NCI-H748 treated with DMSO at 0.1 percent for 48 hours (cell line): ENCODE data around the gene DDX49.
"Not testable (repeated sequence)": the region's sequence is repeated elsewhere in the genome, so short reads cannot be mapped to it uniquely, and the experiment has no call there.

Experiments
- DNase-seq: peaks from one replicate; lab custom pipeline; 2025; lab: John Stamatoyannopoulos, UW

DDX49 gene

DNA sequence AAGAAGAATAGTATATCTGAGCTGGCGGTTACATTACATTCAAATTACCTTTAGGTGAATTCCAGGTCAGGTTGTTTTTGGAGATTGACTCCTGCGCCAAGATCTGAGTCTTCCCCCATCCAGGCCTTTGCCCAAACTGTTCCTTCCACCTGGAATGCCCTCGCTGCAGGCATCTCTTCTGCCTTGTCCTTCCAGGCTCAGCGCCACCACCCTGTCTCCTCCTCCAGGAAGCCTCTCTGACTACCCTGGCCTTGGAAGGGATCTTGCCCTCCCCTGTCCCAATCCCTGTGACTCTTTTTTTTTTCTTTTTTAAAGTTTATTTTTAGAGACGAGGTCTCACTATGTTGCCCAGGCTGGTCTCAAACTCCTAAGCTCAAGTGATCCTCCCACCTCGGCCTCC lies 23.2 kb downstream of the DDX49 start:
- DNase-seq = no peak

DNA sequence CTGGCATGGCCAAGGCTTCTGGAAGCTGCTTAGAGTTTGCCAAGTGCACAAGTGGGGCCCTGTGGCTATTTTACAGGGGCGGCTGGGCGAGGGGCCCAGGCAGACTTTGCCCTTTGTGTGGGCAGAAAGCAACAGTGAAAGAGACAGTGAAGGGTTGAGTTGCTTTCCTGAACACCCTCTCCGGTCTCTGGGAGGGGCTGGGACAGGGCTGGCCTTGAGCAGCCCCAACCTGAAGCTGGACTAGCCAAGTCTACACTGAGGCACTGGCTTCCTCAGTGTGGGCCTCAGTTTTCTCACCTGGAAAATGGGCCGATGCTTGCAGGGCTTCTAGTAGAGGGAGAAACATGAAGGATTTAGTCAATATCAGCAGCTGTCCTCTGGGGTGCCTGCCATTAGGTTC lies 23.9 kb downstream of the DDX49 start:
- DNase-seq = no peak

DNA sequence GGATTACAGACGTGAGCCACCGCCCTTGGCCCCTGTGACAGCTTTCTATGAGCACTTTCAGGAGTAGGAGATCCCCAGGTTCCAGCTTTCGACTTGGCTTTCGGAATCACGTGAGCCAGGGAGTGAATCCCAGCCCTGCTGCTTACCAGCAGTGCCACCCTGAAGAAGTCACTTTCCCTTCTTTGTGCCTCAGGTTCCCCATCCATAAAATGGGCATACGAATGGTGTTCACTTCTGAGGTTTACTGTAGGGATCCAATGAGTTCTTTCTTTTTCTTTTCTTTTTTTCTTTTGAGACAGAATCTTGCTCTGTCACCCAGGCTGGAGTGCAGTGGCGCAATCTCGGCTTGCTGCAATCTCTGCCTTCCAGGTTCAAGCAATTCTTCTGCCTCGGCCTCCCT lies 25.8 kb downstream of the DDX49 start:
- DNase-seq = no peak

DNA sequence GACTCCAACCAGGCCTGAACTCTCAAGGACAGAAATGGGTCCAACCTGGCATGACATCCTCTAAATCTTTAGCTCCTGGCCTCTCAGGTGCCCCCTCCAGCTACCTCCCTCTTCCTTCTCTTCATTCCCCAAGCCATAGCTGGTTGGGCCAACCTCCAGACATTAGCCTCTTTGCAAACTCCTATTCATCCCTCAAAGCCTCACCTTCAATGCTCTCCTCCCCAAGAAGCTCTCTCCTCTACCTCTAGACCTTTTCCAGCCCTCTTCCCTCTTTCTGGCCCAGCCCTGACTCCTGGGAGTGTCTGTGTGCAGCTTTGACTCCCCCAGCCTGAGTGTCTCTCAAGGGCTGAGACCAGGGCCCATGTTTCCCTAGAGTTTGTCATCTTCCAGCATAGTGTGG lies 26.8 kb downstream of the DDX49 start:
- DNase-seq = no peak

DNA sequence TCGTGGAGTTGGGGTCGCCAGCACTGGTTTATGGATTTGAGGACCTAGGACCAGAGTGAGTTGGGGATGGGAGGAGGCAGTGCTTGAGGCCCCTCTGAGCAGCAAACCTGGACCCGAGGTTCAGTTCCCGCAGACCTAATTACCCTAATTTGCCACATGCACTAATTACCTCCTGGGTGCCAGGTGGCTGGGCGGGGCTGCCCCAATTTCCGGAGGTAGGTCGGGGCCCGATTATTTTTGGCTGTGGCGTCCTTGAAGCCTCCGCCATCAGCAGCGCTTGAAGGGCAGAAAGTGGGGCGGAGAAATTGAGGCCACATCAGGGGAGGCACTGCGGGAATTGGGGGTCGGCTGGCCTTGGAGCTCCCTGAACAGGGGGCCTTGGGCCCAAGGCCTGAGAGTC lies 27.4 kb downstream of the DDX49 start:
- DNase-seq = no peak

DNA sequence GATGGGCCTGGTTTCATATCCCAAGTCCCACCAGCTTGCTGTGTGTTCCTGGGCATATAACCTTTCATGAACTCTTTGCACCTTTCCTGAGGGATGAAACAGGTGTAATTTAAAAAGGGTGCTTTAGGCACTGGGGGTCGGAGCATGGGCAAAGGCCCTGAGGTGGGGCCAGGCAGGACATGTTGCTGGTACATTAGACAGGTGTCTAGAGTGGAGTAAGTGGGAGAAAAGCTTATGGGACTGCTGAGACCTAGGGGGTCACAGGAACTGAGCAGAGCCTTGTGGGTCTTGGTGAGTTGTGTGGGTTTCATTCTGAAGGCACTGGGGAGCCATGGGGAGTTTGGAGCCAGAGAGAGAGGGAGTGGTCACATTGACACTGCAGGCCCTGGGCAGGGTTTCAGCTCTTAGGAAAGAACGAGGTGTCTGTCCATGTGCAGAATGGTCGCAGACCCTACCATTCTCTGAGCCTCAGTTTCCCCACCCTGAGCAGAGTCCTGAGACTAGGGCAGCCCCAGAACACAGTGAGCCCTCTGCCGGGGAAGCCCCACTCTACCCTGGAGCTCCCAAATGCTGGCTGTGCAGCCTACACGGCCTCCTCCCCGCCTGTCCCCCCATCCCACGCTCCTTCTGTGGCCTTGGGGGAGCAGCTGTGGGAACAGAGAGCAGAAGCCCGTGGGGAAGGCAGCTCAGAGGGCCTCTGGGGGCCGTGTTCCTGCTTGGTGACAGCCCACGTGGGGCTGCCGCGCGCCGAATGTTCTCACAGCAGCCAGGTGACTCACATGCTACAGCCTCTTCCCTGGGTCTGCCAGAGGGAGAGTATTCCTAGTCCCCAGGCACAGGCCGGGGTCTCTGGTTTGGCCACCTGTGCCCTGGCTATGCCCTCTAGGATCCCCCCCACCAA lies 28.8 kb downstream of the DDX49 start:
- no peak for DNase-seq

DNA sequence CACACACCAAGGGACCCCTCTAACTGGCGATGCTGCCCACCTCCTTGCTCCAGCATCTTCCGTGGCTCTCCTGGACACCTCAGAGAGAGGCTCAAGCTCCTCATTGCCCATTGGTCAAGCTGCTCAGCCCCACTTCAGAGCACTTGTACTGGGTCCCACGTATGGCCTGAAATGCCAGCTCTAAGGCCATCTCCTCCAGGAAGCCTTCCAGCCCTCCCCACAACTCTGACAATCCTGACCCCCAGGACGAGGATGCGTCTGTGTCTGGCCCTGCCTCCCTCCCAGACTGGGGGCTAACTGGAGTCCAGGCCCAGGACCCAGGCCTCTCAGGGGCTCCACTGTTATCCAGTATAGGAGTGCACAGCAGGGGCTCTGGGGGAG lies 29.5 kb downstream of the DDX49 start:
- no peak for DNase-seq

DNA sequence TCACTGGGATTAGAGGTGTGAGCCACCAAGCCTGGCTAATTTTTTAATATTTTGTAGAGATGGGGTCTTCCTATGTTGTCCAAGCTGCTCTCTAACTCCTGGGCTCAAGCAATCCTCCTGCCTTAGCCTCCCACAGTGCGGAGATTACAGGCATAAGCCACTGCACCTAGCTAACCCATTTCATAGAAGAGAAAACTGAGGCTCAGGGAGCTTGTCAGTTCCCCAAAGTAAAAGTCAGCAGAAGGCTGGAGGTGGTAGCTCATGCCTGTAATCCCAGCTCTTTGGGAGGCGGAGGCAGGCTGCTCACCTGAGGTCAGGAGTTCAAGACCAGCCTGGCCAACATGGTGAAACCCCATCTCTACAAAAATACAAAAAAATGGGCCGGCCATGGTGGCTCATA lies 30.3 kb downstream of the DDX49 start:
- DNase-seq = no peak

DNA sequence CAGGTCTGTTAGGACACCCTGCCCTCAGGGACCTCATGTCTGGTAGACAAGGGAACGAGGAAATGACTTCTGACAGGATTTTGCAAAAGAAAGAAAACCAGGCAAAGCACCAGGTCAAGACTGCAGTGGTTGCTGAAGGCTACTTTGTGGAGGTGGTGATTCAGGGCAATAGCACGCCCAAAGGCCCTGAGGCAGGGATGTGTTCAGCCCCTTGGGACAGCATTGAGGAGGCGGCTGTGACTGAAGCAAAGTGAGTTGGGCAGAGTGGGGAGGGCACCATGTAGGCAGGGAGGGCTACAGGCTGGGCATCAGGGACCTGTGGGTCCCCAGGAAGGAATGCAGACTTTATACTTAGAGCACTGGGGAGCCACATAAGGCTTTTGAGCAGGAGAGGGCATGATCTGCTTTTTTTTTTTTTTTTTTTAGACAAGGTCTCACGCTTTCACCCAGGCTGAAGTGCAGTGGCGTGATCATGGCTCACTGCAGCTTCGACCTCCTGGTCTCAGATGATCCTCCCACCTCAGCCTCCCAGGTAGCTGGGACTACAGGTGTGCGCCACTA lies 32.3 kb downstream of the DDX49 start:
- no peak for DNase-seq

DNA sequence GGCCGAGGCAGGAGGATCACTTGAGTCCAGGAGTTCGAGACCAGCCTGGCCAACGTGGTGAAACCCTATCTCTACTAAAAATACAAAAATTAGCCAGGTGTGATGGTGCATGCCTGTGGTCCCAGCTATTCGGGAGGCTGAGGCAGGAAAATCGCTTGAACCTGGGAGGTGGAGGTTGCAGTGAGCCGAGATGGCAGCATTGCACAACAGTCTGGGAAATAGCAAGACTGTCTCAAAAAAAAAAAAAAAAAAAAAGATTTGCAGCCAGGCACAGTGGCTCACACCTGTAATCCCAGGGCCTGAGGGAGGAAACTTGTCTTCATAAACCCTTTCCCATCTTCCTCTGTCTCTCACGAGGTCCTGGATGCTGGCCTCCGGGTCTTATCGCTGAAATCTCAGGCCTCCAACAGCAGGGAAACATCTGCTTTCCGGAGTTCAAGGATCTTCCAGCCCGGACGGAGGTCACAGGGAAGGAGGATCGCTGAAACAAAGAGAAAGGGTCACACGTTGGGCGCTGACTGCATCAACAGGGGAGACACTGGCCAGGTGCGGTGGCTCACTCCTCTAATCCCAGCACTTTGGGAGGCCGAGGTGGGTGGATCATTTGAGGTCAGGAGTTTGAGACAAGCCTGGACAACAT lies 33.0 kb downstream of the DDX49 start:
- DNase-seq = not testable (repeated sequence)

DNA sequence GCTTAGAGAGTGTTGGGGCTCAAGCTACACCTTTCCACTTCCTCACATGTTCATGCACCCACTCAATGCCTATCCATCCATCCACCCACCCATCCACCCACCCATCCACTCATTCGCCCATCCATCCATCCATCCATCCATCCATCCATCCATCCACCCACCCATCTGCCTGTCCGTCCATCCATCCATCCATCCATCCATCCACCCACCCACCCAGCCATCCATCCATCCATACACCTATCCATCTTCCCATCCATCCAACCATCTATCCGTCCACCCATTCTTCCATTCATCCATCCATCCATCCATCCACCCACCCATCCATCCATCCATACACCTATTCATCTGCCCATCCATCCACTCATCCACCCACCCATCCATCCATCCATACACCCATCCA lies 34.6 kb downstream of the DDX49 start:
- no peak for DNase-seq

DNA sequence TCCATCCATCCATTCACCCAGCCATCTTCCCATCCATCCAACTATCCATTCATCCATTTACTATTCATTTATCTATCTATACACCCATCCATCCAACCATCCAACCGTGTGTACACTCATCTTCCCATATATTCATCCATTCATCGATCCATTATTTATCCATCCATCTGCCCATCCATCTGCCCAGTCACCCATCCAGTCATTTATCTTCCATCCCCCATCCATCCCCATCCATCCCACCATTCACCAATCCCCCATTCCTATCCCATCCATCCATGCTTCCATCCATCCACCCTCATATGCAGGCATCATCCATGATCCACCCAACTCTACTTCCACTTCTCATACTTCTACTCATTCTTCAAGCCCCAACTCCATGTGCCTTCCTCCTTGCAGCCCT lies 35.5 kb downstream of the DDX49 start:
- no peak for DNase-seq

DNA sequence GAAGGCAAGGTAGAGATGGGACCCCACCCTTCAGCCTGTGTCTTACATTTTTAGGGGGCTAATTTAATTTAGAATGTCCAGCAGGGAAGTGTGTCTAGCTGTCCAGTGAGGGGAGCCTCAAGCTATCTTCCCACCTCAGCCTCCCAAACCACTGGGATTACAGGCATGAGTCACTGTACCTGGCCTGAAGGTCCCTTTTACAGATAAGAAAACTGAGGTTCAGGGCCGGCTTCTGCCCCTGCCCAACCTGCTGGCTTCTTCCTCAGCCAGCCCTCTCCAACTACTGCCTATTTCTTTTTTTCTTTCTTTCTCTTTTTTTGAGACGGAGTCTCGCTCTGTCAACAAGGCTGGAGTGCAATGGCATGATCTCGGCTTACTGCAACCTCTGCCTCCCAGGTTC lies 40.9 kb downstream of the DDX49 start:
- DNase-seq = no peak

DNA sequence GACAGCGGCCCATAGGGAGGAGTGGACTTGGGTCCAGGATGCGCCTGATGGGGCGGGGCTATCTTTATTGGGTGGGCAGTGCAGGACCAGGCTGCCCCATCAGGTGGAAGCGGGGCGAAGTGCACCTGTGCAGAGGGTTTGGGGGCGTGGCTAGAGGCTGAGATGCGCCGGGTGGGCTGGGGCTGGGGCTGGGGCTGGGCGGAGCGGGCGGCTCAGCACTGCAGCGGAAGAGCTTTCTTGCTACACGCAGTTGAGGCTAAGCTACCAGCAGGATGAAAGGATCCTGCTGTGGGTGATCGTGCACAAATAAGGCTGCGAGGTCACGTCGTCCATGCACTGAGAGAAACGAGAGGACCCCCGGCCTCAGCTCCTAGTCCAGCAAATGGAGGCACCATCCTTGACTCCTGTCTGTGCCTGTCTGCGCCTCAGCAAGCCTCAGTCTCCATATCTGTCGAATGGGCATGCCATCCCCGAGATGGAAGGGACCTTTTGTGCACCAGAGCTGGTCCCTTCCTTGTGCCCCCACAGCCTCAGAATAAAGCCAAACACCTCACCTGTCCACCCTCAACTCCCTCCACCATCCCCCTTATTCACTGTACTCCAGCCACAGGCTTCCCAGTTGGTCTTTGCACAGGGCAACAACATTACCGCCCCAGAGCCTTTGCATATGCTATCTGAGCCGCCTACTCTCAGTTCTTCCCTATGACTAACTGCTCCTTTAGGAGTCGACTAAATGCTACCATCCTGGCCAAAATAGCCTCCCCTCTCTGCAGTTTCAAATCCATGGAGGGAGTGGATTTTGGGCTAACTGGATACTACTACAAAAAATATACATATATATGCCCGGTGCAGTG lies 42.5 kb downstream of the DDX49 start:
- DNase-seq = peak; percentile 9

DNA sequence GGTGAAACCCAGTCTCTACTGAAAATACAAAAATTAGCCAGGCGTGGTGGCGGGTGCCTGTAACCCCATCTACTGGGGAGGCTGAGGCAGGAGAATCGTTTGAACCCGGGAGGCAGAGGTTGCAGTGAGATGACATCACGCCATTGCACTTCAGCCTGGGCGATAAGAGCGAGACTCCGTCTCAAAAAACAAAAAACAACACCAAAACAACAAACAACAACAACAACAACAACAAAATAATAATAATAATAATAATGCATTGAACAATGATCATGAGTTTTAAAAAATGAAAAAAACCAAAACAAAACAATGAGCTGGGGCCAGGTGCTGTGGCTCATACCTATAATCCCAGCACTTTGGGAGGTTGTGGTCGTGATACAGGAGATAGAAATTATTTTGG lies 44.6 kb downstream of the DDX49 start:
- no peak for DNase-seq

DNA sequence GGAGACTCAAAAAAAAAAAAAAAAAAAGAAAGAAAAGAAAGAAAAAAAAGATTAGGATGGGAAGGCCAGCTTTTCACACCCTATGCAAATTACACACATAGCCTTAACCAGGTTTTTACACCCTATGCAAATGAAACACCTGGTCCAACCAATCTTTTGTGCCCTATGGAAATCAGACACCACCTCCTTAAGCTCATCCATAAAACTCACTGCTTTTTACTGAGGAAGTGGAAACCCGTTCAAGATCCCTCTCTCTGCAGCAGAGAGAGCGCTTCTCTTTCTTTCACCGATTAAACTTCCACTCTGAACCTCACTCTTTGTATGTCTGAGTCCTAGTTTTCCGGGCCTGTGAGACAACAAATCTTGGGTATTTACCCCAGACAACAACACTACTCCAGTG lies 46.8 kb downstream of the DDX49 start:
- DNase-seq = no peak

DNA sequence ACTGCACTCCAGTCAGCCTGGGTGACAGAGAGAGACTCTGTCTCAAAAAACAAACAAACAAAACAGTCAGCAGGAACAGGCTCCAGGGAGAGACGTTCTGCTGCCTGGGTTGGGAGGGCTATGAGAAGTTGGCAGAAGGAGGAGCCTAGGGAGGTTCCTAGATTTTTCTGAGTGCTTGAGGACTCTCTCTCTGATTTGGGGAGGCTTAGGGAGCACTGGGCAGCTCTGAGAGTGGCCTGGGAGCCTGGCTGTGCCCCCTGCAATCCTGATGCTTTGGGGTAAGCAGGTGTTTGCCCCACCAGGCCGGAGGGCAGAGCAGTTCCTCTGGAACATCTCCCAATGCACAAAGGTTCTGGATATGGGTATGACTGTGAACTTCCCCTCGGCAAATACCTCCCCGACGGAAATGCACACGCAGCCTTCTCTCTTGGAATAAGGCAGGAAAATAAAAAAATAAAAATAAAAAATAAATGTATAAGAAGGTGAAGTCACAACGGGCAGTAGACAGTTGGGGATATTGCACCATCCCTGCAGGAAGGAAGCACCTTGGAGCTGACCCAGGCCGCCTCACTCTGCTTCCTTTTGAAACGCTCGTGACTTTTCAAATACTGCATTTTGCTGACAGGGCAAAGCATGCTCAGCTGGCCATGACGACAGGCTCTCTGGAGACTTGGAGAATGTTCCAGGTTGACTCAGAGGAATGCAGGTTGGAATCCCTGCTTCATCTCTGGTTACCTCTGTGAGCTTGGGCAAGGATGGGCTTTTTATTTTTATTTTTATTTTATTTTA lies 48.0 kb downstream of the DDX49 start:
- DNase-seq = no peak

DNA sequence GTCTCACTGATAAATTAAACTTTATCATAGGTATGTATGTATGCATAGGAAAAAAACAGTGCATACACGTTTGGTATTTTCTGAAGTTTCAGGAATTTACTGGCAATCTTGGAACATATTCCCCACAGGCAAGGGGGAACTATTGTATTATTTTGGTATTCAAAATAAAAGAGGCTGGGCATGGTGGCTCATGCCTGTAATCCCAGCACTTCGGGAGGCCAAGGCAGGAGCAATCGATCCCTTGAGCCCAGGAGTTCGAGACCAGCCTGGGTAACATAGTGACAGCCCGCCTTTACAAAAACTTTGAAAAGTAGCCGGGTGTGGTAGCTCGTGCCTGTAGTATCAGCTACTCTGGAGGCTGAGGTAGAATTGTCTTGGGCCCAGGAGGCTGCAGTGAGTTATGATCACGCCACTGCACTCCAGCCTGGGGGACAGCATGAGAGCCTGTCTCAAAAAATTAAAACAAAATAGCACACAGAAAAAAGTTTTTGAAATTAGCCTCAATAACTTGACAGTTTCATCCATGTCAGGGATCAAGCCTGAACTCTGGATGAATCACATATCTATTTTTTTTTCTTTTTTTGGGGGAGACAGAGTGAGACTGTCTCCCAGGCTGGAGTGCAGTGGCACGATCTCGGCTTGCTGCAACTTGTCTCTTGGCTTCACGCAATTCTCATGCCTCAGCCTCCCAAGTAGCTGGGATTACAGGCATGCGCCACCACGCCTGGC lies 50.6 kb downstream of the DDX49 start:
- no peak for DNase-seq

DNA sequence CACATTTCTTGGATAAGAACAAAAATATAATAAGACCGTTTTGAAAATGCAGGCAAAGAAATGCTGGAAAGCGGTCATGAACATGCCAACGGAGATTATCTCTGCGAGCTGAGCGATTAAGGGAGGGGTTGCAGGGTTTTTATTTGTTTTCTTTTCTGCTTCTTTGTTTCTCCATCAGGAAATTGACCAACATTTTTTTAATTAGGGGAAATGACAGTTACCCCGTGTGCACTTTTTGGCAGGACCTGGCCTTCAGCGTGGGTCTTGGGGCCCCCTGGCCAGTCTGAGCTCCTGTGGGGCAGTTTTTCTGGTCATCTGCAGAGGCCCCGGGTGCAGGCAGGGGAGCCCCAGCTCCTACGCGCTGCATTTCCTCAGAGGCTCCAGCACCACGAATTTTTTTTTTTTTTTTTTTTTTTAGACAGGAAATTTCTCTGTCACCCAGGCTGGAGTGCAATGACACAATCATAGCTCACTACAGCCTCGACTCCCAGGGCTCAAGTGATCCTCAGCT lies 52.8 kb downstream of the DDX49 start:
- DNase-seq = no peak

DNA sequence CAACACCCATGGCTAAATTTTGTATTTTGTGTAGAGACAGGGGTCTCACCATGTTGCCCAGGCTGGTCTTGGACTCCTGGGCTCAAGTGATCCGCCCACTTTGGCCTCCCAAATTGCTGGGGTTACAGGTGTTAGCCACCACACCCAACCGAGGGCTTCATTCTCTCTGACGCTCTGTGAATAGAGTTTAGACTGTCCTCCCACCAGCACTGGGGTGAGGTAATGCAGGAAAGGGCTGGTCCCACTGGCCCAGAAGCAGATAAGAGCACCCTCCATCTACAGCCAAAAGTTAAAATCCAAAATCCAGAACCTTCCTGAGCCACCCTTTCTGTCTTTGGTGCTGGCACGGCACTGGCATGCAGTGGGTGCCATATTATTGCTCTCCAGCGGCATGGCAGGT lies 53.3 kb downstream of the DDX49 start:
- no peak for DNase-seq

DNA sequence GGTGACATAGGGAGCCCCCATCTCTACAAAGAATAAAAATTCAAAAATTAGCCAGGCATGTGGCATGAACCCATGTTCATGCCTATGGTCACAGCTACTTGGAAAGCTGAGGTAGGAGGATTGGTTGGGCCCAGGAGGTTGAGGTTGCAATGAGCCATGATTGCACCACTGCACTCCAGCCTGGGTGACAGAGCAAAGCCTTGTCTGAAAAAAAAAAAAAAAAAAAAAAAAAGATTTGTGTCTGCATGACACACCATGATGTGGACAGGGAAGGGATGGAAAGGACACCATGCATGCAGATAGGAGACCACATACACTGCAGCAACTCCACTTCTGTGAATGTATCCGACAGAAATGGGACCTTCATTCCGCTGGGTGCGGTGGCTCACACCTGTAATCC lies 55.5 kb downstream of the DDX49 start:
- no peak for DNase-seq
